Body of pancreas (tissue), 4 donors: ENCODE measurements around the gene TMEM190. TPM values are rescaled to one million over a fixed set of nuclear protein-coding genes. Genes with fewer than 3 reads are reported as not detected.

Source experiments
- ATAC-seq: fragments of 150-250 bp; one replicate; pipeline ENCODE4 v1.9.1; 2016
- DNase-seq, 4 donors: peaks; one replicate each; pipeline ENCODE4 v3.0.0-alpha.2; 2019
- H3K27ac ChIP-seq, 4 donors: fragments of 200-600 bp; sonication (generic); 1 replicate in 3 of 4; 2 replicates in 1 of 4; pipeline versions ENCODE4 v1.5.1 to v1.6.1; 2016 to 2019; ENCODE audit warnings: mild to moderate bottlenecking in 1 of 4, mixed read lengths in 1 of 4, moderate library complexity in 1 of 4
- H3K27me3 ChIP-seq, 2 donors: fragments of 200-600 bp; sonication (generic); one replicate each; pipeline ENCODE4 v1.6.0; 2016; ENCODE audit warnings: mild to moderate bottlenecking in 1 of 2
- H3K36me3 ChIP-seq, 2 donors: fragments of 200-600 bp; sonication (generic); replicated peaks in 1 of 2; 2 replicates each; pipeline ENCODE4 v1.5.1; 2016; ENCODE audit warnings: low read depth in 2 of 2; ENCODE audit not compliant: insufficient read depth in 1 of 2
- H3K4me1 ChIP-seq: fragments of 200-600 bp; sonication (generic); one replicate; pipeline ENCODE4 v1.6.0; 2016
- H3K4me3 ChIP-seq, 2 donors: fragments of 200-600 bp; sonication (generic); 1 replicate in 1 of 2; 2 replicates in 1 of 2; pipeline ENCODE4 v1.5.1; 2016 to 2019
- H3K9me3 ChIP-seq, 3 donors: fragments of 200-600 bp; sonication (generic); 1 replicate in 2 of 3; 2 replicates in 1 of 3; pipeline ENCODE4 v1.5.1; 2016
- POLR2A ChIP-seq, 3 donors: fragments of 450-650 bp; IDR thresholded peaks; one replicate each; pipeline ENCODE4 v1.6.1; 2016; ENCODE audit warnings: antibody characterized with exemption in 3 of 3, mild to moderate bottlenecking in 2 of 3
- WGBS, 2 donors: methylation state at CpG; one replicate each; pipeline ENCODE4 v1.1.5; 2017; 5-methylcytosine and 5-hydroxymethylcytosine counted together
- intact Hi-C: fragments of 100-400 bp; cut with DNase I; formaldehyde crosslinking; loops from one replicate; pipeline ENCODE4 v1.15.1; 2023
- total RNA-seq, 2 donors: library from RNA; depleted of rRNA; stranded (reverse); fragments of >200 nt; gene quantifications; one replicate each; pipeline ENCODE4 v1.1.0, GENCODE V29; 2016
- TF ChIP-seq, protein P1 (sequence below), 7 experiments: fragments of 450-650 bp in 4 of 7; fragments of 200-600 bp in 3 of 7; sonication (generic) in 3 of 7; IDR thresholded peaks; one replicate each; pipeline ENCODE4 v1.5.1; 2016 to 2019; ENCODE audit warnings: antibody characterized with exemption in 7 of 7

TMEM190 gene
- total RNA-seq, 2 donors from 2014 or later = not detected

DNA sequence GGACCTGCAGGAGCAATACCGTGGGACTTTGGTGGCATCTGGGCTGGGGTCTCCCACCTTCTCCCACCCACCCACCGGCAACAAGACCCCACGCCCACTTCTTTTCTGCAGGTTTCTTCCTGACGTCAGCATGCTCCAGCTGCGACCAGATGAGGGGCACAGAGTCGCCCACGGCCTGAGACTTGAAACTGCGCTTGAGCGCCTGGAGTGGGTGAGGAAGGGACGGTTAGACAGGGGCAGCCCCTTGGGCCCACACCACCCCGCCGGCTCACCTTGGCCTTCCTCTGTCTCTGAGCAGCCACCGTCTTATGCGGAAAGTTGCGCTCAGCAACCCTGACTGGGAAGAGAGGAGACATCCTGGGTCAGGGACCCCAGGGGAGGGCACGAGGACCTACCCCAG is 15.7 kb upstream of the TMEM190 start:
- intact Hi-C loops = no loop called here
- no peaks in the 10 kb centered on the region for H3K9me3 ChIP-seq
- ATAC-seq = no peak
- TF ChIP-seq, protein P1, sequence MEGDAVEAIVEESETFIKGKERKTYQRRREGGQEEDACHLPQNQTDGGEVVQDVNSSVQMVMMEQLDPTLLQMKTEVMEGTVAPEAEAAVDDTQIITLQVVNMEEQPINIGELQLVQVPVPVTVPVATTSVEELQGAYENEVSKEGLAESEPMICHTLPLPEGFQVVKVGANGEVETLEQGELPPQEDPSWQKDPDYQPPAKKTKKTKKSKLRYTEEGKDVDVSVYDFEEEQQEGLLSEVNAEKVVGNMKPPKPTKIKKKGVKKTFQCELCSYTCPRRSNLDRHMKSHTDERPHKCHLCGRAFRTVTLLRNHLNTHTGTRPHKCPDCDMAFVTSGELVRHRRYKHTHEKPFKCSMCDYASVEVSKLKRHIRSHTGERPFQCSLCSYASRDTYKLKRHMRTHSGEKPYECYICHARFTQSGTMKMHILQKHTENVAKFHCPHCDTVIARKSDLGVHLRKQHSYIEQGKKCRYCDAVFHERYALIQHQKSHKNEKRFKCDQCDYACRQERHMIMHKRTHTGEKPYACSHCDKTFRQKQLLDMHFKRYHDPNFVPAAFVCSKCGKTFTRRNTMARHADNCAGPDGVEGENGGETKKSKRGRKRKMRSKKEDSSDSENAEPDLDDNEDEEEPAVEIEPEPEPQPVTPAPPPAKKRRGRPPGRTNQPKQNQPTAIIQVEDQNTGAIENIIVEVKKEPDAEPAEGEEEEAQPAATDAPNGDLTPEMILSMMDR (IDR thresholded peaks at IDR 0.05) = no peak
- no peak for TF ChIP-seq POLR2A (IDR thresholded peaks at IDR 0.05)
- no peak overlapping the region for H3K27ac ChIP-seq
- no peaks in the 10 kb centered on the region for H3K36me3 ChIP-seq
- no peak overlapping the region for H3K4me3 ChIP-seq
- DNase-seq = no peak
- no peaks in the 10 kb centered on the region for H3K4me1 ChIP-seq
- H3K27me3 ChIP-seq = no peaks in the 10 kb centered on the region
- 83 to 88% methylated on average over 11 to 16 of the region's 16 CpGs for WGBS, 2 donors

DNA sequence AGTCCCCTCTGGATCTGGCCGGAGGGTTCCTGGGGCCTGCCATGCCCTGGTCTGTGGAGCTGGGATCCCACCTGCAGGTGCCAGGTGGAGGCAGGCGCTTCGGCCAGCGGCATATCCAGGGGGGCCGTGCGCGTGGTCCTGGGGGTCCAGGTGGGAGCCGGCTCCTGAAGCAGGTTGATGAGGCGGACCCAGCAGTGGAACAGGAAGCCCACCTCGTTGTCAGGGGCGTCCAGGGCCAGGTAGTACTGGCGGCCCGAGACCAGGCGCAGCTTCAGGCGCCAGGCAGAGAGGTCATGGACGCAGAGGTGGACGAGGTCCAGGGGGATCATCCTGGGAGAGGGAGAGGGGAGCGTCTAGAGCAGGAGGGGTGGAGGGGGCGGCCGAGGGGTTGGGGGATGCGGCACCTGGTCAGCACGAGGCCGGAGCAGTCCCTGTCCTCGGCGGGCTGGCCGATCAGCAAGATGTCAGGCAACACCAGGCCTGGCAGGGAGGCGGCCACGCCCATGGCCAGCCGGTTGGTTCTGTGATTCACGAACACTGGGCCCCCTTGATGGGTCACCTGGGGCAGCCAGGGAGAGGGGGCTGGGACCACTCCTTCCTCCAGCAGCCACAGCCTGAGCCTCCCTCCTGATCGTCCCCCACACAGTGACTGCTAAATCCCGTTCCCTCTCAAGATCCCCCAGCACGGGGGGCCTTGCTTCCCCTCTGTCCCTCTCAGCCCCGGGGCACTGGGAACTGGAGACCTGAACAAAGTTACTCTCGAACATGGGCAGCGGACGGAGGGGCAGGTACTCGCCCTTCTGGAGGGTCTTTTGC is 14.2 kb upstream of the TMEM190 start:
- ATAC-seq = no peak
- WGBS, 2 donors = 57 to 62% methylated on average over 20 to 38 of the region's 38 CpGs
- no peak for TF ChIP-seq POLR2A (IDR thresholded peaks at IDR 0.05)
- TF ChIP-seq, protein P1 (IDR thresholded peaks at IDR 0.05) = no peak

DNA sequence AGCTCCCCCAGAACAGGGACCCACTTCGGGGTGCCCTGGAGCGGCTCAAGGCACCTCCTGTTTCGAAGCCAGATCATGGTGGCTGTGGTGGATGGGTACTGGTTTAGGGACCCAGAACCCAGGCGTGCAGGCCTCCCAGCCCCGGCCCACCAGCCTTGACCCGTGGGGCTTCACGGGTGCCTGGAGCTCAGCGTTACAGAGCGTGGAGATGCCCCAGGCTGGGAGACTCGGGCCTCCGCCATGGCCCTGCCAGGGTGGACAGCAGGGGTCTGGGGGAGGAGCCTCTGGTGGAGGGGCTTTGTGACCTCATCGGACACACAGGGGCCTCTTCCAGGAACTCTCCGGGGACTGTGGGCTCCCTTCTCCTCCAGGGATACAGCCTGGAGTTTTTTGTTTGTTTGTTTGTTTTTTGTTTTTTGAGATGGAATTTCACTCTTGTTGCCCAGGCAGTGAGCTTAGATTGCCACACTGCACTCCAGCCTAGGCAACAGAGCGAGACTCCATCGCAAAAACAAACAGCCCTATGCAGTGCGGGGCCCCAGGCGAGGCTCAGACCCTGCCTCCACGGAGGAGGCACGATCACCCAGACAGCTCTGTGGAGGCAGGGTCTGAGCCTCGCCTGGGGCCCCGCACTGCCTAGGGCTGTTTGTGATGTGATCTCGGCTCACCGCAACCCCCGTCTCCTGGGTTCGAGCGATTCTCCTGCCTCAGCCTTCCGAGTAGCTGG is 13.5 kb upstream of the TMEM190 start, which contains the start of gene GARIN5B:
GARIN5B (minus strand) TSS at position 271 of the 727 bp plus-strand sequence; CDS start at position 77, 194 bp downstream.
- no peak for ATAC-seq
- Histone ChIP-seq H3K4me1 (no peaks in the 10 kb centered on the region), H3K27me3 (no peaks in the 10 kb centered on the region), H3K27ac (no peak within 1 kb of the TSS), H3K9me3 (no peaks in the 10 kb centered on the region), H3K36me3 (no peaks in the 10 kb centered on the region), H3K4me3 (no peak within 1 kb of the TSS)
- TF ChIP-seq, protein P1 (IDR thresholded peaks at IDR 0.05) = no peak
- TF ChIP-seq POLR2A (IDR thresholded peaks at IDR 0.05) = no peak
- DNase-seq = no peak
- WGBS, 2 donors = 72 to 74% methylated on average over 3 to 27 of the region's 27 CpGs
- intact Hi-C loops = no loop called here

More for the DNA sequence above, 14.2 kb upstream of the TMEM190 start:
- H3K27ac ChIP-seq = no peak overlapping the region
- no peaks in the 10 kb centered on the region for H3K9me3 ChIP-seq
- no peaks in the 10 kb centered on the region for H3K36me3 ChIP-seq
- DNase-seq = no peak
- H3K4me1 ChIP-seq = no peaks in the 10 kb centered on the region
- H3K4me3 ChIP-seq = no peak overlapping the region
- no peaks in the 10 kb centered on the region for H3K27me3 ChIP-seq
- intact Hi-C loops = no loop called here

DNA sequence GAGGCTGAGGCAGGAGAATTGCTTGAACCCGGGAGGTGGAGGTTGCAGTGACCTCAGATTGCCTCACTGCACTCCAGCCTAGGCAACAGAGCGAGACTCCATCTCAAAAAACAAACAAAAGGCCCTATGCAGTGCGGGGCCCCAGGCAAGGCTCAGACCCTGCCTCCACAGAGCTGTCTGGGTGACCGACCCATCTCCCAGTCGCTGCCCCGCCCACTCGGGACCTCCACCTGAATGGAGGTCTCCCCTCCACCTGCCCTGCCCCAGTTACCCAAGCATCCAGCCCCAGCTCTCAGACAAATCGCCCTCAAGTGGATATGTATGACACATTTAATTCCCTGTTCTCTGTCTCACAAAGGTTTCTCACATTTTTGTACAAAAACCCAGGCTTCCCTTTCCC is 11.4 kb upstream of the TMEM190 start:
- Histone ChIP-seq H3K36me3 (no peaks in the 10 kb centered on the region), H3K27ac (no peak overlapping the region), H3K4me1 (peaks cover 15% of the 10 kb centered on the region), H3K27me3 (peaks cover 0 to 16% of the 10 kb centered on the region in 2 donors), H3K4me3 (no peak overlapping the region), H3K9me3 (no peaks in the 10 kb centered on the region)
- no peak for ATAC-seq
- TF ChIP-seq, protein P1 (IDR thresholded peaks at IDR 0.05) = no peak
- no peak for TF ChIP-seq POLR2A (IDR thresholded peaks at IDR 0.05)
- intact Hi-C loops = no loop called here
- WGBS, 2 donors = 60 to 64% methylated on average over 8 of the region's 8 CpGs
- DNase-seq = no peak
